ENCODE measurements around the gene UNC13C.

The UNC13C gene

DNA sequence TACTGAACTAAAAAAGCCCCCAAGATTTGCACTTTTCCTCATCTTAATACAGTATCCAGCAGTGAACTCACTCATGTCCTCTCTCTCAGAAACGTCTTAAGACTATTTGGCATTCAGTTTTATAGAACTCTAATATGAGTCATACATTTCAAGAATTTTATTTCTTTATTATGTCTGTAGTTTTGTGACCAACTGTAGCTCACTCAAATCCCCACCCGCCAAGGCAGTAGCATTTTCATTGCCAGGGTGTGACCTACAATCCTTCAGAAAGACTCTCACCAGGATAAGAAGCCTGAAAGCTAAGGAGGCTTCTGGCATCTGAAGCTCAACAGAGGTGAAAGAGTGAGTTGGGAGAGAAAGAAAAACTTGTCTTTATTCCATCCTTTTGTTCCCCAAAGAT is 681.4 kb downstream of the UNC13C start:
- TF ChIP-seq, protein P1, sequence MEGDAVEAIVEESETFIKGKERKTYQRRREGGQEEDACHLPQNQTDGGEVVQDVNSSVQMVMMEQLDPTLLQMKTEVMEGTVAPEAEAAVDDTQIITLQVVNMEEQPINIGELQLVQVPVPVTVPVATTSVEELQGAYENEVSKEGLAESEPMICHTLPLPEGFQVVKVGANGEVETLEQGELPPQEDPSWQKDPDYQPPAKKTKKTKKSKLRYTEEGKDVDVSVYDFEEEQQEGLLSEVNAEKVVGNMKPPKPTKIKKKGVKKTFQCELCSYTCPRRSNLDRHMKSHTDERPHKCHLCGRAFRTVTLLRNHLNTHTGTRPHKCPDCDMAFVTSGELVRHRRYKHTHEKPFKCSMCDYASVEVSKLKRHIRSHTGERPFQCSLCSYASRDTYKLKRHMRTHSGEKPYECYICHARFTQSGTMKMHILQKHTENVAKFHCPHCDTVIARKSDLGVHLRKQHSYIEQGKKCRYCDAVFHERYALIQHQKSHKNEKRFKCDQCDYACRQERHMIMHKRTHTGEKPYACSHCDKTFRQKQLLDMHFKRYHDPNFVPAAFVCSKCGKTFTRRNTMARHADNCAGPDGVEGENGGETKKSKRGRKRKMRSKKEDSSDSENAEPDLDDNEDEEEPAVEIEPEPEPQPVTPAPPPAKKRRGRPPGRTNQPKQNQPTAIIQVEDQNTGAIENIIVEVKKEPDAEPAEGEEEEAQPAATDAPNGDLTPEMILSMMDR (conservative IDR thresholded peaks at IDR 0.05) = no peak
- TF ChIP-seq ZFX (IDR thresholded peaks at IDR 0.05) = no peak
- H3K27ac ChIP-seq = no peak overlapping the region

DNA sequence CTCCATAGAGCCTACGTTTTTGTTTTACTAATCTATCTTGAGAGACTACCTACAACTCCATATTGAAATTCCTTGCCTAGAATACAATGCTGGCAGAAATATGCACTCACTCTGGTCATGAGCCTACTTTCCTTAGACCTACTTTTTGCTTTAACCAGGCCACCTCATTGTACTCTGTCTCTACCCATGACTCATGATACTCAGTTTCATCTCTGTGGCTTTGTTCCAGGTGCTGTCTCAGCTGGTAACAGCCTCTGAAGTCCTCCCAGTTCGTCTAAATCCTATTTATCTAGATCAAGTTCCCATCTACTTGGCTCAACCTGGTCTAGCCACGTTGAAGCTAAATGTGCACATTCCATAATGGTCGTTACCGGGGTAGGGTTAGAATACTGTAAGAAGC is 682.1 kb downstream of the UNC13C start:
- H3K27ac ChIP-seq = no peak overlapping the region
- TF ChIP-seq ZFX (IDR thresholded peaks at IDR 0.05) = no peak
- TF ChIP-seq, protein P1 (conservative IDR thresholded peaks at IDR 0.05) = no peak

DNA sequence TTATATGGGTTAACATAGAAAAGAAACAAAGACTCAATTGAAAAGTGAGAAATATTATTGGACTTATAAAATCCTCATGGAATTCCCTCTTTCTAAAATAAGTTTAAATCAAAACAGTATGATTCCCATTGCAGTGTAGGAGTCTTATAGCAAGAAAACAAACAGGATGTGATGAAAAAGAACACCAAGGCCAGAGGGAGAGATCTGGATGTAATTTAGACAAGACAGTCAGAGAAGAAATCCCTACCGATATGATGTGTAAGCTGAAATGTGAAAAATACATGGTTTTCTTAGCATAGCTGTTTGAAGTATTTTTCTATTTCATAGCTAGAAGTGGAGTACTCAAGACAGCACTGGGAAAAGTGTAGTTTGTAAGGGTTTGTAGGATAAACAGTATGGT is 697.0 kb downstream of the UNC13C start:
- TF ChIP-seq, protein P1 (conservative IDR thresholded peaks at IDR 0.05) = no peak
- no peak for TF ChIP-seq ZFX (IDR thresholded peaks at IDR 0.05)
- H3K27ac ChIP-seq = no peak overlapping the region

DNA sequence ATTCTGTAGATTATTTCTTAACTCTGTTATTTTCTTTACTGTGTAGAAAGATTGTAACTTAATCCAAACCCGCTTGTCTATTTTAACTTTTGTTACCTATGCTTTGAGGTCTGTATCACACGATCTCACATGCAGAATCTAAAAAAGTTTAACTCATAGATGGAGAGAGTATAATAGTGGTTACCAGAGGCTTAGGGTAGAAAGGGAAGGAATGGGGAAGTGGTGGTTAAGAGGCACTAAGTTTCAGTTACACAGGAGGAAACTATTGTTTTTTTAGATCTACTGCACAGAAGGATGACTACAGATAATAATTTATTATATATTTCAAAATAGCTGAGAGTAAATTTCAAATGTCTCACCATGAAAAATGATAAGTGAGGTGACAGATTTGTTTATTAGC is 703.3 kb downstream of the UNC13C start:
- H3K27ac ChIP-seq = no peak overlapping the region
- TF ChIP-seq ZFX (IDR thresholded peaks at IDR 0.05) = no peak
